SKM-1 treated with dmso at 0.1 percent for 144 hours (cell line): ENCODE data around the gene HAP1.
"Not testable (repeated sequence)": the region's sequence is repeated elsewhere in the genome, so short reads cannot be mapped to it uniquely, and the experiment has no call there.

ENCODE experiments used
- DNase-seq: peaks from one replicate; lab custom pipeline; 2025; ENCODE audit not compliant: unreplicated experiment; lab: John Stamatoyannopoulos, UW

Gene HAP1

GRCh38 chr17:41728056-41728455 lies 6.4 kb downstream of the HAP1 start:
- no peak for DNase-seq

- DNase-seq, result no peak
These were observed 9.3 kb downstream of the HAP1 start for GRCh38 chr17:41725134-41725533.

GRCh38 chr17:41724476-41725050 lies 9.9 kb downstream of the HAP1 start:
- no peak for DNase-seq

GRCh38 chr17:41723801-41724475 lies 10.5 kb downstream of the HAP1 start:
- DNase-seq, result no peak

GRCh38 chr17:41722231-41722630 lies 12.2 kb downstream of the HAP1 start:
- DNase-seq, result no peak

- DNase-seq, result no peak
These were observed 16.2 kb downstream of the HAP1 start for GRCh38 chr17:41718287-41718645.

GRCh38 chr17:41717408-41718286 lies 16.8 kb downstream of the HAP1 start:
- peak; percentile 11 for DNase-seq

- no peak for DNase-seq
These were observed 22.6 kb downstream of the HAP1 start, which contains the start of gene GAST for GRCh38 chr17:41711669-41712400. Gene GAST (plus strand): TSS chr17:41712331. CDS start chr17:41715437, 3,106 bp downstream.

GRCh38 chr17:41710472-41711090 lies 23.9 kb downstream of the HAP1 start:
- no peak for DNase-seq

- DNase-seq, result no peak
These were observed 26.4 kb downstream of the HAP1 start for GRCh38 chr17:41707803-41708669.

GRCh38 chr17:41705271-41705991 lies 29.0 kb downstream of the HAP1 start:
- no peak for DNase-seq

- no peak for DNase-seq
These were observed 31.7 kb downstream of the HAP1 start for GRCh38 chr17:41702712-41703111.

- DNase-seq, result not testable (repeated sequence)
These were observed 33.6 kb downstream of the HAP1 start for GRCh38 chr17:41700843-41701242.

GRCh38 chr17:41697122-41697962 lies 37.1 kb downstream of the HAP1 start:
- DNase-seq, result peak; percentile 26

- peak; percentile 72 for DNase-seq
These were observed 38.3 kb downstream of the HAP1 start for GRCh38 chr17:41695954-41696757.

- DNase-seq, result no peak
These were observed 39.2 kb downstream of the HAP1 start for GRCh38 chr17:41695134-41695661.
